GM23248 (cell line): Measurements from ENCODE around the gene DNAH8.

Experiments
- EZH2 ChIP-seq: fragments of 200-600 bp; sonication (generic); IDR thresholded peaks from 2 replicates; pipeline ENCODE4 v1.6.1; 2018; ENCODE audit warnings: antibody characterized with exemption, mild to moderate bottlenecking; ENCODE audit not compliant: insufficient read depth, poor library complexity, severe bottlenecking
- EZH2phosphoT487 ChIP-seq: fragments of 200-600 bp; sonication (generic); IDR thresholded peaks from 2 replicates; pipeline ENCODE4 v1.6.1; 2018; ENCODE audit warnings: antibody characterized with exemption, moderate library complexity, mild to moderate bottlenecking, low read depth; ENCODE audit not compliant: insufficient read depth

- TF ChIP-seq EZH2 = no peak
- no peak for TF ChIP-seq EZH2phosphoT487
Observed at GRCh38 chr6:39037707-39038106, 322.6 kb downstream of the DNAH8 start.
